ENCODE results near the gene POM121L2.

The POM121L2 gene

DNA sequence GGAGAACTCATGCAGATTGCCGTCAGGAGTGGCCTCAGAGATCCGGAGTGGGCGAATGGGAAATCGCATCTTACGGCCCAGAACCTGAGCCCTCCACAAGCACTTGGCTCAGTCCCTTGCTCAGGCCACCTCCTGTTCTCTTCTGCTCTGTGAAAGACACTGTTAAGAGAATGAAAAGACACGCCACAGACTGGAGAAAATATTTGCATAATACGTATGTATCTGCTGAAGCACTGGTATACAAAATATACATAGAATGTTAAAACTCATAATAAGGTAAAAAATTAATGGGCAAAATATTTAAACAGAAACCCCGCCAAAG is 838 bp upstream of the POM121L2 start:
- DNase-seq (ENCODE audit: low read depth in 2 of 2), result no peak
- peak overlapping the region; percentile 55 to 58 for H3K4me3 ChIP-seq (replicated peaks in 1 of 2; ENCODE audit: low read depth in 2 of 2, low read length in 2 of 2)
- no peak for TF ChIP-seq CTCF (IDR thresholded peaks at IDR 0.05; ENCODE audit: low read depth, low read length)

GRCh38 chr6:27311806-27312145 is 297 bp downstream of the POM121L2 start:
- peak overlapping the region; percentile 55 to 58 for H3K4me3 ChIP-seq (replicated peaks in 1 of 2; ENCODE audit: low read depth in 2 of 2, low read length in 2 of 2)
- DNase-seq (ENCODE audit: low read depth in 2 of 2), result no peak
- TF ChIP-seq CTCF (IDR thresholded peaks at IDR 0.05; ENCODE audit: low read depth, low read length), result no peak

DNA sequence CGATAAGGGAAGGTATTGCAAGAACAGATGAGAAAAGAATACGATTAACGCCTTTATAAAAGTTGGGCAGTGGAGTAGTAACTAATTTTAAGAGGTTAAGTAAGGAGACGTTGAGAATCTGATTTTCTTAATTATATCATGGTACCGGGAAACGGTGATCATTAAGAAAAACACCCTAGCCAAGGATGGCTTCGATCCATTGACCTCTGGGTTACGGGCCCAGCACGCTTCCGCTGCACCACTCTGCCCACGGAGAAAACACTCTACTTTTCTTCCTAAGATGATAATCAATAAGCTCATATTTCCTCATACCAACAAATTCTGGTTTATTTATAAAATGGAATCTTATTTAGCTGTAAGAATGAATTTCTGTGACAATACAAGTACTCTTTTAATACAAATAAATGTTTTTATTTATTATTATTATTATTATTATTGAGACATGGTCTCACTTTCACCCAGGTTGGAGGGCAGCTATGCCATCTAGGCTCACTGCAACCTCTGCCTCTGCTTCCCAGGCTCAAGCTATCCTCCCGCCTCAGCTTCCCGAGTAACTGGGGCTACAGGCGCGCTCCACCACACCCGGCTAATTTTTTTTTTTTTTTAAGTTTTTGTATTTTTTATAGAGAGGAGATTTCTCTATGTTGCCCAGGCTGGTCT is 8.3 kb downstream of the POM121L2 start:
- TF ChIP-seq CTCF (IDR thresholded peaks at IDR 0.05; ENCODE audit: low read depth, low read length), result no peak
- peak in 1 of 2 donors; percentile 54 for DNase-seq (ENCODE audit: low read depth in 2 of 2)
- no peak overlapping the region for H3K4me3 ChIP-seq (replicated peaks in 1 of 2; ENCODE audit: low read depth in 2 of 2, low read length in 2 of 2)

GRCh38 chr6:27297857-27298730 is 14.0 kb downstream of the POM121L2 start:
- peak; percentile 51 to 86 for DNase-seq (ENCODE audit: low read depth in 2 of 2)
- peak overlapping the region in 1 of 2 donors; percentile 30 for H3K4me3 ChIP-seq (replicated peaks in 1 of 2; ENCODE audit: low read depth in 2 of 2, low read length in 2 of 2)
- no peak for TF ChIP-seq CTCF (IDR thresholded peaks at IDR 0.05; ENCODE audit: low read depth, low read length)

DNA sequence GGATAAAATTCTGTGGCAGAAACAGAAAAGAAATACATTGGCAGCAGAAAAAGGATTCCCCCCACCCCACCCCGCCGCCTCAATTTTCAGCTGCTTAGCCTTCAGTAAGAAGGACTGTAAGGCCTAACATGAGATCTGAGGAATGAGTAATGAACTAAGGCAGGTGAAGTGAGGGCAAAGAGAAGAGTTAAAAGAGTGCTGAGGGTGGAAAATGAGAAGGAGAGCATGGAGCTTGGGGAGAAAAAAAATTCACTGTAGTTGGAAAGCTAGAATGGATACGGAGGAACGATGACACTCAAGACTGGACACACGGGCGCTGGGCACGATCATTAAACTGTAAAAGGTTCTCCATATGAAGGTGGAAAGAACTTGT is 14.6 kb downstream of the POM121L2 start:
- H3K4me3 ChIP-seq (replicated peaks in 1 of 2; ENCODE audit: low read depth in 2 of 2, low read length in 2 of 2), result peak overlapping the region in 1 of 2 donors; percentile 30
- no peak for TF ChIP-seq CTCF (IDR thresholded peaks at IDR 0.05; ENCODE audit: low read depth, low read length)
- DNase-seq (ENCODE audit: low read depth in 2 of 2), result no peak

GRCh38 chr6:27296106-27296783 is 15.8 kb downstream of the POM121L2 start:
- no peak for TF ChIP-seq CTCF (IDR thresholded peaks at IDR 0.05; ENCODE audit: low read depth, low read length)
- H3K4me3 ChIP-seq (replicated peaks in 1 of 2; ENCODE audit: low read depth in 2 of 2, low read length in 2 of 2), result peak overlapping the region; percentile 45 to 60
- DNase-seq (ENCODE audit: low read depth in 2 of 2), result peak; percentile 58 to 61

All from cardiac fibroblast (primary cell).